ENCODE data around the gene METTL16. TPM values are rescaled to one million over a fixed set of nuclear protein-coding genes. Genes with fewer than 3 reads are reported as not detected.
"Not testable (repeated sequence)": the region's sequence is repeated elsewhere in the genome, so short reads cannot be mapped to it uniquely, and the experiment has no call there.

The METTL16 gene
- total and polyA plus RNA-seq, 2 experiments from 2014 or later, result 14.7 to 19.3 TPM

GRCh38 chr17:2487306-2487705 lies 24.4 kb downstream of the METTL16 start:
- H3K9me3 ChIP-seq (ENCODE audit: low read depth), result no peaks in the 10 kb centered on the region
- WGBS (ENCODE audit: low lambda C conversion rate, missing lambda C conversion rate), result 79% methylated on average over 6 of the region's 6 CpGs
- H3K4me3 ChIP-seq, result no peak overlapping the region
- H4K20me1 ChIP-seq (ENCODE audit: insufficient read depth, poor library complexity, severe bottlenecking), result peaks cover 3% of the 10 kb centered on the region
- H3K27ac ChIP-seq, result no peak overlapping the region
- H3K36me3 ChIP-seq (replicated peaks; ENCODE audit: insufficient read depth, low read depth), result no peaks in the 10 kb centered on the region
- H3K27me3 ChIP-seq, result no peaks in the 10 kb centered on the region
- H3K9me2 ChIP-seq (replicated peaks; ENCODE audit: insufficient read depth), result no peaks in the 10 kb centered on the region
- H3K79me2 ChIP-seq, result peaks cover 45% of the 10 kb centered on the region
- DNase-seq (ENCODE audit: low spot score), result no peak
- H3K4me1 ChIP-seq (ENCODE audit: insufficient read depth), result peaks cover 3% of the 10 kb centered on the region
- no peak overlapping the region for H3K4me2 ChIP-seq
- TF ChIP-seq EZH2 (IDR thresholded peaks at IDR 0.05; ENCODE audit: borderline replicate concordance), result no peak
- TF ChIP-seq EZH2phosphoT487 (IDR thresholded peaks at IDR 0.05; ENCODE audit: low read depth, severe bottlenecking, unreplicated experiment), result no peak
- no peak for TF ChIP-seq CTCF (IDR thresholded peaks at IDR 0.05; ENCODE audit: poor library complexity)
- H2AFZ ChIP-seq, result no peak overlapping the region

- H2AFZ ChIP-seq; H4K20me1 ChIP-seq (ENCODE audit: insufficient read depth, poor library complexity, severe bottlenecking); H3K27ac ChIP-seq; H3K4me3 ChIP-seq; H3K4me2 ChIP-seq; H3K4me1 ChIP-seq (ENCODE audit: insufficient read depth); DNase-seq (ENCODE audit: low spot score); H3K27me3 ChIP-seq; H3K36me3 ChIP-seq (replicated peaks; ENCODE audit: insufficient read depth, low read depth); H3K9me2 ChIP-seq (replicated peaks; ENCODE audit: insufficient read depth); H3K9me3 ChIP-seq (ENCODE audit: low read depth): not testable (repeated sequence)
- 95% methylated on average over 4 of the region's 4 CpGs for WGBS (ENCODE audit: low lambda C conversion rate, missing lambda C conversion rate)
- H3K79me2 ChIP-seq, result peaks cover 51% of the 10 kb centered on the region
These were observed 25.0 kb downstream of the METTL16 start for GRCh38 chr17:2486709-2487108.

- Histone ChIP-seq H3K36me3 (replicated peaks; ENCODE audit: insufficient read depth, low read depth) (no peaks in the 10 kb centered on the region), H4K20me1 (ENCODE audit: insufficient read depth, poor library complexity, severe bottlenecking) (peaks cover 3% of the 10 kb centered on the region), H3K79me2 (peaks cover 58% of the 10 kb centered on the region), H3K27me3 (no peaks in the 10 kb centered on the region), H3K4me3 (no peak overlapping the region), H3K4me2 (peak overlapping the region; percentile 46), H2AFZ (no peak overlapping the region), H3K9me3 (ENCODE audit: low read depth) (no peaks in the 10 kb centered on the region), H3K27ac (no peak overlapping the region), H3K9me2 (replicated peaks; ENCODE audit: insufficient read depth) (no peaks in the 10 kb centered on the region), H3K4me1 (ENCODE audit: insufficient read depth) (peaks cover 3% of the 10 kb centered on the region)
- no peak for TF ChIP-seq EZH2 (IDR thresholded peaks at IDR 0.05; ENCODE audit: borderline replicate concordance)
- 96% methylated on average over 10 of the region's 10 CpGs for WGBS (ENCODE audit: low lambda C conversion rate, missing lambda C conversion rate)
- no peak for DNase-seq (ENCODE audit: low spot score)
These were observed 25.7 kb downstream of the METTL16 start for GRCh38 chr17:2485970-2486369.

- Histone ChIP-seq H3K36me3 (replicated peaks; ENCODE audit: insufficient read depth, low read depth) (no peaks in the 10 kb centered on the region), H3K27me3 (no peaks in the 10 kb centered on the region), H3K4me1 (ENCODE audit: insufficient read depth) (peaks cover 3% of the 10 kb centered on the region), H3K79me2 (peaks cover 62% of the 10 kb centered on the region), H3K9me3 (ENCODE audit: low read depth) (no peaks in the 10 kb centered on the region), H2AFZ (no peak overlapping the region), H3K27ac (no peak overlapping the region), H3K4me2 (peak overlapping the region; percentile 46), H4K20me1 (ENCODE audit: insufficient read depth, poor library complexity, severe bottlenecking) (peaks cover 3% of the 10 kb centered on the region), H3K9me2 (replicated peaks; ENCODE audit: insufficient read depth) (no peaks in the 10 kb centered on the region), H3K4me3 (no peak overlapping the region)
- 59% methylated on average over 5 of the region's 5 CpGs for WGBS (ENCODE audit: low lambda C conversion rate, missing lambda C conversion rate)
- DNase-seq (ENCODE audit: low spot score), result no peak
- TF ChIP-seq EZH2 (IDR thresholded peaks at IDR 0.05; ENCODE audit: borderline replicate concordance) (no peak), CTCF (IDR thresholded peaks at IDR 0.05; ENCODE audit: poor library complexity) (no peak), EZH2phosphoT487 (IDR thresholded peaks at IDR 0.05; ENCODE audit: low read depth, severe bottlenecking, unreplicated experiment) (no peak)
These were observed 26.1 kb downstream of the METTL16 start for GRCh38 chr17:2485543-2485942.
